Measurements from ENCODE around the gene SOCS6. TPM values are rescaled to one million over a fixed set of nuclear protein-coding genes. Genes with fewer than 3 reads are reported as not detected.

Gene SOCS6
- total and polyA plus RNA-seq, 10 donors = 1.3 to 11.5 (median 7.1) TPM

DNA sequence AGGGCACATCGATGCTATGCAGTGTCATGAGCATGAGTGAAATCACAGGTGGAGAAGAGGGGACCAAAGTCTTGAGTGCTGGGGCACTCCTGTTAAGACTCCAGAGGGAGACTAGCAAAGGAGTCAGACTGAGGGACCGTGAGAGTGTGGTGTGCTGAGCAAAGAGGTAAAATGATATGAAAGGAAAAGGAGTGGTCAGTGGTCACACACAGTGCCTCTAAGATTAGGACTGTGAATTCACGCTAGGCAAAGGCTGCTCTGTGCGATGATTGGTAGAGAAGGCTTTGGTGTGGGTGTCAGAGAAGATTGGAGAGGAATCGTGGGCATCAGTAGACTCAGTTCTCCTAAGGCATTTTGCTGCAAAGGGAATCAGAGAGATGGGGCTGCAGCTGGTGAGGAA, 12.8 kb downstream of the SOCS6 start:
- H3K9me3 ChIP-seq = no peaks in the 10 kb centered on the region
- WGBS, 5 donors = 86 to 92% (median 90%) methylated on average over 5 of the region's 5 CpGs
- H3K27ac ChIP-seq = no peak overlapping the region
- no peaks in the 10 kb centered on the region for H3K36me3 ChIP-seq
- intact Hi-C loops (cut with DNase I; ENCODE audit: low total_unique reads) = no loop called here
- H3K4me1 ChIP-seq = peaks cover 0 to 11% (median 5%) of the 10 kb centered on the region in 6 donors
- DNase-seq = no peak
- TF ChIP-seq POLR2A (IDR thresholded peaks at IDR 0.05) = no peak
- no peak for TF ChIP-seq POLR2AphosphoS5 (IDR thresholded peaks at IDR 0.05)
- no peak for TF ChIP-seq CTCF (IDR thresholded peaks at IDR 0.05 in 8 of 11, conservative IDR thresholded peaks at IDR 0.05 in 3 of 11)
- H3K27me3 ChIP-seq (replicated peaks in 1 of 7) = no peaks in the 10 kb centered on the region
- no peak overlapping the region for H3K4me3 ChIP-seq

GRCh38 chr18:70308555-70309294, 19.9 kb downstream of the SOCS6 start:
- peaks cover 0 to 6% (median 0%) of the 10 kb centered on the region in 6 donors for H3K4me1 ChIP-seq

GRCh38 chr18:70310560-70311320, 21.9 kb downstream of the SOCS6 start:
- TF ChIP-seq CTCF (IDR thresholded peaks at IDR 0.05 in 8 of 11, conservative IDR thresholded peaks at IDR 0.05 in 3 of 11) (no peak), POLR2A (IDR thresholded peaks at IDR 0.05) (no peak)
- Histone ChIP-seq H3K9me3 (peaks cover 0 to 15% (median 9%) of the 10 kb centered on the region in 8 donors), H3K27me3 (replicated peaks in 1 of 7) (no peaks in the 10 kb centered on the region), H3K4me1 (peaks cover 0 to 6% (median 0%) of the 10 kb centered on the region in 6 donors), H3K27ac (no peak overlapping the region), H3K36me3 (no peaks in the 10 kb centered on the region), H3K4me3 (no peak overlapping the region)
- no peak for DNase-seq
- 86 to 96% (median 89%) methylated on average over 6 of the region's 6 CpGs for WGBS, 5 donors
- intact Hi-C loops (cut with DNase I; ENCODE audit: low total_unique reads) = no loop called here

More at GRCh38 chr18:70308555-70309294, 19.9 kb downstream of the SOCS6 start:
- no peaks in the 10 kb centered on the region for H3K36me3 ChIP-seq
- no peak overlapping the region for H3K4me3 ChIP-seq
- intact Hi-C loops (cut with DNase I; ENCODE audit: low total_unique reads) = no loop called here
- WGBS, 5 donors = 74 to 91% (median 79%) methylated on average over 1 of the region's 1 CpG
- H3K27ac ChIP-seq = no peak overlapping the region
- H3K9me3 ChIP-seq = peaks cover 0 to 15% (median 9%) of the 10 kb centered on the region in 8 donors
- TF ChIP-seq POLR2A (IDR thresholded peaks at IDR 0.05) (no peak), CTCF (IDR thresholded peaks at IDR 0.05 in 8 of 11, conservative IDR thresholded peaks at IDR 0.05 in 3 of 11) (no peak), POLR2AphosphoS5 (IDR thresholded peaks at IDR 0.05) (no peak)
- DNase-seq = no peak
- no peaks in the 10 kb centered on the region for H3K27me3 ChIP-seq (replicated peaks in 1 of 7)

GRCh38 chr18:70311726-70312125, 22.9 kb downstream of the SOCS6 start:
- Histone ChIP-seq H3K9me3 (peaks cover 0 to 15% (median 9%) of the 10 kb centered on the region in 8 donors), H3K27me3 (replicated peaks in 1 of 7) (no peaks in the 10 kb centered on the region), H3K36me3 (no peaks in the 10 kb centered on the region), H3K27ac (no peak overlapping the region), H3K4me1 (peaks cover 0 to 6% (median 0%) of the 10 kb centered on the region in 6 donors), H3K4me3 (no peak overlapping the region)
- WGBS, 5 donors = 53 to 79% (median 68%) methylated on average over 2 of the region's 2 CpGs
- no peak for DNase-seq
- intact Hi-C loops (cut with DNase I; ENCODE audit: low total_unique reads) = no loop called here
- no peak for TF ChIP-seq POLR2AphosphoS5 (IDR thresholded peaks at IDR 0.05)
- no peak for TF ChIP-seq POLR2A (IDR thresholded peaks at IDR 0.05)
- TF ChIP-seq CTCF (IDR thresholded peaks at IDR 0.05 in 8 of 11, conservative IDR thresholded peaks at IDR 0.05 in 3 of 11) = no peak
